G401 (cell line): ENCODE results near the gene CRB2. TPM values are rescaled to one million over a fixed set of nuclear protein-coding genes. Genes with fewer than 3 reads are reported as not detected.

Experiments used
- DNase-seq: peaks from one replicate; pipeline ENCODE4 v3.0.0-alpha.2; 2015; ENCODE audit warnings: low spot score
- in situ Hi-C: cut with HindIII; loops from 2 replicates; pipeline ENCODE4 v1.10.0; 2016; ENCODE audit warnings: low sequenced_read_pairs, mixed read lengths
- total RNA-seq: library from RNA; depleted of rRNA; stranded (reverse); fragments of >200 nt; shearing (Covaris generic); gene quantifications from 2 replicates; pipeline ENCODE4 v1.2.3, GENCODE V29; 2014

CRB2 gene
- total RNA-seq, 1 experiment from 2014 or later: 18.7 TPM

- in situ Hi-C loops: no loop called here
- no peak for DNase-seq
Observed at GRCh38 chr9:123360161-123361085, 4.4 kb downstream of the CRB2 start.

- no peak for DNase-seq
- in situ Hi-C loops: no loop called here
Observed at GRCh38 chr9:123361086-123361730, 5.2 kb downstream of the CRB2 start.

- in situ Hi-C loops: no loop called here
- no peak for DNase-seq
Observed at GRCh38 chr9:123361731-123362510, 5.9 kb downstream of the CRB2 start.

GRCh38 chr9:123362856-123363255, 6.9 kb downstream of the CRB2 start:
- no peak for DNase-seq
- in situ Hi-C loops: no loop called here

GRCh38 chr9:123364241-123364824, 8.3 kb downstream of the CRB2 start:
- in situ Hi-C loops: no loop called here
- no peak for DNase-seq

- in situ Hi-C loops: no loop called here
- DNase-seq: no peak
Observed at GRCh38 chr9:123365287-123365880, 9.4 kb downstream of the CRB2 start.

GRCh38 chr9:123365881-123366528, 10.0 kb downstream of the CRB2 start:
- no peak for DNase-seq
- in situ Hi-C loops: no loop called here

- in situ Hi-C loops: no loop called here
- no peak for DNase-seq
Observed at GRCh38 chr9:123368023-123368422, 12.0 kb downstream of the CRB2 start.

GRCh38 chr9:123368536-123369153, 12.6 kb downstream of the CRB2 start:
- DNase-seq: no peak
- in situ Hi-C loops: no loop called here

GRCh38 chr9:123369296-123369695, 13.3 kb downstream of the CRB2 start:
- in situ Hi-C loops: no loop called here

GRCh38 chr9:123370108-123370507, 14.1 kb downstream of the CRB2 start:
- in situ Hi-C loops: no loop called here
- no peak for DNase-seq

More at GRCh38 chr9:123369296-123369695, 13.3 kb downstream of the CRB2 start:
- no peak for DNase-seq

- in situ Hi-C loops: no loop called here
- no peak for DNase-seq
Observed at GRCh38 chr9:123370526-123371227, 14.7 kb downstream of the CRB2 start.

- in situ Hi-C loops: no loop called here
- no peak for DNase-seq
Observed at GRCh38 chr9:123371228-123371584, 15.2 kb downstream of the CRB2 start.

- in situ Hi-C loops: no loop called here
- no peak for DNase-seq
Observed at GRCh38 chr9:123371805-123372590, 16.0 kb downstream of the CRB2 start.

GRCh38 chr9:123372766-123373446, 16.9 kb downstream of the CRB2 start:
- no peak for DNase-seq
- in situ Hi-C loops: no loop called here

GRCh38 chr9:123373447-123373923, 17.5 kb downstream of the CRB2 start:
- in situ Hi-C loops: no loop called here
- DNase-seq: no peak
